ENCODE results near the gene HKDC1.

Gene HKDC1

DNA sequence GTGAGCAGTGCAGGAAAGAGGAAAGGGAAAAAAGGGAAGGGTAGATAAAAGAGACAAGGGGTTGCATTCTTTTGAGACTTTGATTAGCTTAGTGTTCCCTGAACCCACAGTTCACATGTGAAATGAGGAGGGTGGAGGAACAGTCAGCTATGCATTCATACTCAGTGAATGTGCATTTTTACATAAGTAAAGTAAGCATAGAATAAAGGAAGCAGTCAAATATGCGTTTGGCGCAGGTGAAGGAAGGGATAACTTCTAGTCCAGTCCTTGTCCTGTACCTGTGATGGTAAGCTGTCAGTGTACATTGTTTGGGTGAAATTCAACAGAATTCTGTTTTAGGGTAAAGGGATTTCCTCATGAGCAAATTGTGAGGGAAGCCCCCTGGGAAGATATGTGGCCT lies 86.3 kb downstream of the HKDC1 start:
- TF ChIP-seq TAF1 (IDR thresholded peaks at IDR 0.05; ENCODE audit: borderline replicate concordance, insufficient read depth, low read length) (no peak), SIN3A (IDR thresholded peaks at IDR 0.05; ENCODE audit: borderline replicate concordance, insufficient read depth, low read length) (no peak), POLR2AphosphoS5 (IDR thresholded peaks at IDR 0.05; ENCODE audit: low read depth, low read length) (no peak)

- TF ChIP-seq FOXP2 (optimal IDR thresholded peaks at IDR 0.05; ENCODE audit: borderline replicate concordance, extremely low read depth, extremely low read length, insufficient read depth) (no peak), POLR2AphosphoS5 (IDR thresholded peaks at IDR 0.05; ENCODE audit: low read depth, low read length) (no peak), SIN3A (IDR thresholded peaks at IDR 0.05; ENCODE audit: borderline replicate concordance, insufficient read depth, low read length) (no peak), TAF1 (IDR thresholded peaks at IDR 0.05; ENCODE audit: borderline replicate concordance, insufficient read depth, low read length) (no peak)
Measured at GRCh38 chr10:69307434-69307833, 87.3 kb downstream of the HKDC1 start.

DNA sequence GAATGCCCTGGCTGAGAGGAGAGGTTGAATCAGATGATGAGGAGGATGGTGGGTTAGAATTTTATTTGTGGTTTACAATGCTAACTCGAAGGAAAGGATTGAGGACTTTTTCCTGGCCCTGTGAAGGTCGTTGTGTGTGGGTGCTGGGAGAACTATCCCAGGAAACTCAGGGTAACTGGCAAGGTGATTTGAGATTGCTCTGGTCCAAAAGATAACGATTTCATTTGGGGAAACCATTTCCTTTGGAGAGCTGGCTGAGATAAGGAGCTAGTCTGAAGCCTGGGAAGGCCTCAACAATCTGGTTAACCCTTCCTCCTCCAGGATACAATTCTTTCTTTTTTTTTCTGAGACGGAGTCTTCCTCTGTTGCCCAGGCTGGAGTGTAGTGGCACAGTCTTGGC lies 91.2 kb downstream of the HKDC1 start:
- no peak for TF ChIP-seq FOXP2 (optimal IDR thresholded peaks at IDR 0.05; ENCODE audit: borderline replicate concordance, extremely low read depth, extremely low read length, insufficient read depth)
- TF ChIP-seq POLR2AphosphoS5 (IDR thresholded peaks at IDR 0.05; ENCODE audit: low read depth, low read length), result no peak
- TF ChIP-seq, protein P1, sequence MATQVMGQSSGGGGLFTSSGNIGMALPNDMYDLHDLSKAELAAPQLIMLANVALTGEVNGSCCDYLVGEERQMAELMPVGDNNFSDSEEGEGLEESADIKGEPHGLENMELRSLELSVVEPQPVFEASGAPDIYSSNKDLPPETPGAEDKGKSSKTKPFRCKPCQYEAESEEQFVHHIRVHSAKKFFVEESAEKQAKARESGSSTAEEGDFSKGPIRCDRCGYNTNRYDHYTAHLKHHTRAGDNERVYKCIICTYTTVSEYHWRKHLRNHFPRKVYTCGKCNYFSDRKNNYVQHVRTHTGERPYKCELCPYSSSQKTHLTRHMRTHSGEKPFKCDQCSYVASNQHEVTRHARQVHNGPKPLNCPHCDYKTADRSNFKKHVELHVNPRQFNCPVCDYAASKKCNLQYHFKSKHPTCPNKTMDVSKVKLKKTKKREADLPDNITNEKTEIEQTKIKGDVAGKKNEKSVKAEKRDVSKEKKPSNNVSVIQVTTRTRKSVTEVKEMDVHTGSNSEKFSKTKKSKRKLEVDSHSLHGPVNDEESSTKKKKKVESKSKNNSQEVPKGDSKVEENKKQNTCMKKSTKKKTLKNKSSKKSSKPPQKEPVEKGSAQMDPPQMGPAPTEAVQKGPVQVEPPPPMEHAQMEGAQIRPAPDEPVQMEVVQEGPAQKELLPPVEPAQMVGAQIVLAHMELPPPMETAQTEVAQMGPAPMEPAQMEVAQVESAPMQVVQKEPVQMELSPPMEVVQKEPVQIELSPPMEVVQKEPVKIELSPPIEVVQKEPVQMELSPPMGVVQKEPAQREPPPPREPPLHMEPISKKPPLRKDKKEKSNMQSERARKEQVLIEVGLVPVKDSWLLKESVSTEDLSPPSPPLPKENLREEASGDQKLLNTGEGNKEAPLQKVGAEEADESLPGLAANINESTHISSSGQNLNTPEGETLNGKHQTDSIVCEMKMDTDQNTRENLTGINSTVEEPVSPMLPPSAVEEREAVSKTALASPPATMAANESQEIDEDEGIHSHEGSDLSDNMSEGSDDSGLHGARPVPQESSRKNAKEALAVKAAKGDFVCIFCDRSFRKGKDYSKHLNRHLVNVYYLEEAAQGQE (IDR thresholded peaks at IDR 0.05; ENCODE audit: insufficient read depth in 1 of 2, low read depth in 2 of 2, low read length in 2 of 2), result no peak
- no peak for TF ChIP-seq SIN3A (IDR thresholded peaks at IDR 0.05; ENCODE audit: borderline replicate concordance, insufficient read depth, low read length)
- TF ChIP-seq TAF1 (IDR thresholded peaks at IDR 0.05; ENCODE audit: borderline replicate concordance, insufficient read depth, low read length), result no peak

DNA sequence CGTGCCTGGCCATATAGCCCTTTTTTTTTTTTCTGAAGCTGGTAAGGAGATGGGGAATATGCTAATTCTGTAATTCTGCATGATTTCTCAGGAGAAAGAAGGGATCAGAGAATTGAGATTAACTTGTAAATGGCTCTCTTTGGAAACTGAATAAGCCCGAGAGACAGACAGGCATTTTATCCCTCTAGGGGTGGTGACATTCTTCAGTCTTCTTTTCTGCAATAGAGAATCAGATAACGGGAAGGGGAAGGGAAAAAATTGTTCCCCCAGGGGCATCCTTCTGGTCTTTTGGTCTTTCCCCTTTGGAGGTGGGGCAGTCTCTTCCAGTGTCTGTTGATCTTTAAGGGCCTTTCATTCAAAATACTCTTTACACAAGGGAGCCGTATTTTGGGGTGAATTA lies 92.4 kb downstream of the HKDC1 start:
- TF ChIP-seq SIN3A (IDR thresholded peaks at IDR 0.05; ENCODE audit: borderline replicate concordance, insufficient read depth, low read length) (no peak), POLR2AphosphoS5 (IDR thresholded peaks at IDR 0.05; ENCODE audit: low read depth, low read length) (no peak), TAF1 (IDR thresholded peaks at IDR 0.05; ENCODE audit: borderline replicate concordance, insufficient read depth, low read length) (no peak), FOXP2 (optimal IDR thresholded peaks at IDR 0.05; ENCODE audit: borderline replicate concordance, extremely low read depth, extremely low read length, insufficient read depth) (no peak)
- TF ChIP-seq, protein P1 (IDR thresholded peaks at IDR 0.05; ENCODE audit: insufficient read depth in 1 of 2, low read depth in 2 of 2, low read length in 2 of 2), result no peak

GRCh38 chr10:69315100-69315542 lies 95.0 kb downstream of the HKDC1 start:
- TF ChIP-seq TAF1 (IDR thresholded peaks at IDR 0.05; ENCODE audit: borderline replicate concordance, insufficient read depth, low read length) (no peak), SIN3A (IDR thresholded peaks at IDR 0.05; ENCODE audit: borderline replicate concordance, insufficient read depth, low read length) (no peak)

GRCh38 chr10:69315610-69316312 lies 95.6 kb downstream of the HKDC1 start:
- no peak for TF ChIP-seq SIN3A (IDR thresholded peaks at IDR 0.05; ENCODE audit: borderline replicate concordance, insufficient read depth, low read length)
- TF ChIP-seq POLR2AphosphoS5 (IDR thresholded peaks at IDR 0.05; ENCODE audit: low read depth, low read length), result no peak
- TF ChIP-seq FOXP2 (optimal IDR thresholded peaks at IDR 0.05; ENCODE audit: borderline replicate concordance, extremely low read depth, extremely low read length, insufficient read depth), result no peak
- TF ChIP-seq, protein P1 (IDR thresholded peaks at IDR 0.05; ENCODE audit: insufficient read depth in 1 of 2, low read depth in 2 of 2, low read length in 2 of 2), result no peak
- no peak for TF ChIP-seq TAF1 (IDR thresholded peaks at IDR 0.05; ENCODE audit: borderline replicate concordance, insufficient read depth, low read length)

Data from PFSK-1 (cell line).